HG02678 (cell line): ENCODE results near the gene NEMP2.

Experiments
- ATAC-seq: cut with Tn5 transposase; IDR thresholded peaks from one replicate; pipeline ENCODE4 v1.9.1; 2021; ENCODE audit warnings: mild to moderate bottlenecking, moderate library complexity; ENCODE audit not compliant: unreplicated experiment

NEMP2 gene

DNA sequence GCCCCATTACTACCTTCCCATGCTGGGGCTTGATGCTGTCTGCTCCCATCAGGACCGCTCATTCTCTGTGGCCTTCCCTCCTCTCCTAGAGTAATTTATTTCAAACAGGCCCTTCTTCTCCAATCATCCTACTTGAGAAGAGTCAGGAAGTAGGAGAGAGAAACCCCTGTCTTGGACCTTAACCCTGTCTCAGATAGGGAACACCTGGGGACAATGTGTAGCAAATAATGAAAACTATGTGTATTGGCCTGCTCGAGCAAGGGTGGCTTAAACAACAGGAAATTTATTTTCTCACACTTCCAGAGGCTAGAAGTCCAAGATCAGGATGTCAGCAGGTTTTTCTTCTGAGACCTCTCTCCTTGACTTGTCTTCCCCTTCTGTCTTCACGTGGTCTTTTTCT lies 26.6 kb upstream of the NEMP2 start:
- ATAC-seq = no peak

DNA sequence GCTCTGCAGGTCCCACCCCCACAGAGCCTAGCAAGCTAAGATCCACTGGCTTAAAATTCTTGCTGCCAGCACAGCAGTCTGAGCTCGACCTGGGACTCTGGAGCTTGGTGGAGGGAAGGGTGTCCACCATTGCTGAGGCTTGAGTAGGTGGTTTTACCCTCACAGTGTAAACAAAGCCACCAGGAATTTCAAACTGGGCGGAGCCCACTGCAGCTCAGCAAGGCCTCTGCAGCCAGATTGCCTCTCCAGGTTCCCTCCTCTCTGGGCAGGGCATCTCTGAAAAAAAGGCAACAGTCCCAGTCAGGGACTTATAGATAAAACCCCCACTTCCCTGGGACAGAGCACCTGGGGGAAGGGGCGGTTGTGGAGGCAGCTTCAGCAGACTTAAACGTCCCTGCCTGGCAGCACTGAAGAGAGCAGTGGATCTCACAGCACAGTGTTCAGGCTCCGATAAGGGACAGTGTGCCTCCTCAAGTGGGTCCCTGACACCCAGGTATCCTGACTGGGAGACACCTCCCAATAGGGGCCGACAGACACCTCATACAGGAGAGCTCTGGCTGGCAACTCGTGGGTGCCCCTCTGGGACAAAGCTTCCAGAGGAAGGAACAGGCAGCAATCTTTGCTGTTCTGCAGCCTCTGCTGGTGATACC lies 20.0 kb upstream of the NEMP2 start:
- no peak for ATAC-seq

DNA sequence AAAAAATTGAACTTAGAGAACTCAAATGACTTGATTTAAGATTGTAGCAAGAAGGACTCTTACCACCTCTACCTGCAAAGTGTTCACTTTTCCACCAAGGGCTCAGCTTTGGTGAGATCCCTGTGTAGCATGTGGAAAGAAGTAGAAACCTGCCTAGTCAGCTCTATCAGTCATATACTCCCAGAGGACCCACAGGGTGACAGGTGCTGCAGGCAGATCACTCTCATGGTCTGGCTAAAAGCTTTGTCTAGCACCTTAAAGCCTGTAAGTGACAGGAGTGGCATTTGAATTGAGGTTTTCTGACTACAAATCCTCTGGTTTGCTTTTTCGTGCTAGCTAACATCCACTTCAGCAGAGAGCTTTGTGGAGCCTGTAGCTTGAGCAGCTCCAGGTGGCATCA lies 18.7 kb upstream of the NEMP2 start:
- no peak for ATAC-seq

DNA sequence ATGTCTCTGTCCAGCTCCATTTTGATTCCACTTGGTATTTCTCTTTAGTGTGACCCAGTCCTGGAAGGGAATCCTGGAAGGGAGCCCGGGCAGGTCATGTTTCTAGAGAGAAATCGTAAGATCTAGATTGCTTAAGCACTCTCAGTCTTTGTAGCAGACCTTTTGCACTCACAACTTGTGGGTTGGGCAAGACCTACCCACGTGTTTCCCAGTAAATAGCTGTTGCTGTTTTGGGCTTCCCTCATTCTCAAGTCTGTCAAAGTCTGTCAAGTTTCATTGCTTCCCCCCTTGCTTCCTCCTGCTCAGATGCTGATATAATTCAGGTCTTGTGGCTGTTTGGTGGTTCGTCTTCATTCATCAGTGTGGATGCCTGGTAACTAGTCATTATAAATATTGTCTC lies 17.4 kb upstream of the NEMP2 start:
- no peak for ATAC-seq

DNA sequence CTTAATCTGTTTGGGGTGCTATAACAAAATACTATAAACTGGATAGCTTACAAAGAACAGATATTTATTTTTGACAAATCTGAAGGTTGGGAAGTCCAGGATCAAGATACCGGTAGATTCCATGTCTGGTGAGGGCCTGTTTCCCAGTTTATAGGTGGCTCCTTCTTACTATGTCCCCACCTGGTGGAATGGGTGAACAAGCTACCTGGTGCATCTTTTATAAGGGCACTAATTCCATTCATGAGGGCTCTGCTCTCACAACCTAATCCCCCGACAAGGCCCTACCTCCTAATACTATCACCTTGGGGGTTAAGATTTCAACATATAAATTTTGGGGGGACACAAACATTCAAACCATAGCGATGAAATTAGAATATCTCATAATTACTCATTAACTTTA lies 15.6 kb upstream of the NEMP2 start:
- ATAC-seq = no peak

DNA sequence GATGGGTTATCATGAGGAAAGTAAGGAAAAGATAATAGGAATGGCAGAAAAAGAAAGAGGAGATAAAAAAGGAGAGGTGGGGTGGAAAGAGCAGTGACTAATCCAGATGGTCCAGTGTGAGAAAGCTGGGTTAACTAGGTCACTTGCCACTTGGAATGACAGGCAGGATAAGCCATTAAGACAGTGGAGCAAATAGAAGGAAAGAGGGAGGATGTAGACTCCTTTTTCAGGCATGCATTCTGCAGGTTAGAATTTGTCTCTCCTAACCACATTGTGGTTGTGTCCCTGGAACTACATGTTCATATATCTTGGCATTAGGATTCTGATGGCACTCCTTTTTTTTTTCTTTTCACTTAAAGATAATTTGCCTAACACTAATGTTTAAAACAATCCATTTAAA lies 13.4 kb upstream of the NEMP2 start:
- no peak for ATAC-seq

DNA sequence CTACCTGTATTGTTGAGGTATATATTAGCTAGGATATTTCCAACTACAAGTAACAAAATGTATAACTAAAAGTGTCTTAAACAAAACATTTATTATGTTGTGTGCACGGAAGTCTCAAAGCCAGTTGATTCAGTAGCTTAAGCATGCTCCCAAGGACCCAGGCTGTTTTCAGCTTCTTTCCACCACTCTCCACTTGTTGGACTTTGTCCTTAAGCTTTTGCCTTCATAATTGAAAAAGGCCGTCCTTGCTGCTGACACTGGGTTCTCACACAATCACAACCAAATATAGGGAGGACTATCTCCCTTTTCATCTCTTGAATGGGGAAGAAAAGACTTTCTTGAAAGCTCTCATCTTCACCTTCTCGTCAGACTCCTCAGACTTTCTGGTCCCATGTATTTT lies 12.2 kb upstream of the NEMP2 start:
- ATAC-seq = no peak

DNA sequence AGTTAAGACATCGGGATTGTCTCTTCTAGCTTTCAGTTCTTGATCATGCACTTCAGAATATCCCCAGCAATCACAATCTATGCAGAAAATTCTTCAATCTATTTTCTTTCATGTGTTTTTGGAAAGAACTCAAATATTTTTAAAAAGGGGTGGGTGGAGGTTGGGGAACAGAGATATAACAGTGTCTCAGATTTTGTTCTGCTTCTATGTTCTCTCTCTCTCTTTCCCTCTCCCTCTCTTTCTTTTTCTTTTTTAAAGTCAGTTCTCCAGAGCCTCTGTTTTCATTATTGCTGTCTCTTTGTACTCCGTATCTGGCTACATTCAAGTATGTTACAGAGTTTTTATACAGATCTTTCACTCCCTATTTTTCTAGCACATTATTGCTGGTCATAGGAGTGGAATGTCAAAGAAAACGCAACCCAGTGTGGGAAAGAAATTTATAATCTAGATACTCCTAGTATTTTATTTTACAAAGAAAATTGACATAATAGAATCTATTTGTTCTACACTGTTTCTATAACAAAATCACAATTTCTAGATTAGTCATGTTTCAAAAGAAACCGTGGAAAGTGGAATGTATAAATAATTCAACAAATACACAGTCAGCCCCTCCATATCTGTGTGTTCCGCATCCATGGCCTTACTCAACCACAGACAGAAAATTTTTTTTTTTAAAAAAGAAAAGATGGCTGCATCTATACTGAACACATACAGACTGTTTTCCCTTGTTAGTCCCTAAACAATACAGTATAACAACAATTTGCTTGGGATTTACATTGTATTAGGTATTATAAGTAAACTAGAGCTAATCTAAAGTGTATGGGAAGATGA lies 11.2 kb upstream of the NEMP2 start:
- no peak for ATAC-seq

DNA sequence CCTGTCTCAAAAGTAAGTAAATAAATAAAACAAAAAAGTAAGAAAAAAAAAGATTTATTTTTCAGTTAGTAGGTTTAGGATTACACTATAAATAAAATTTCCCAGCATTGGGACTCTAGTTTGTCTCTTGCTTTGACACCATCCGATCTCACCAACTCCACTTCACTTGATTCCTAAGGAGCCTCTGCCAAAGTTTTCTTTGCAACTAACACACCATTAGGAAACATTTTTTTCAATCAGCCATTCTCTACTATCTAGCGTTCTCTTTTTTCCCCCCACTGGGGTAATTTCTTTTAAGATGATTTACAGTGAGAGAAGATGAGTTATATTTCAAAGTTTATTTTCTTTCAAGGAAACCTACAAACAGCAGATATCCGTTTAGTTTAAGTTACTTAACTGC lies 10.6 kb upstream of the NEMP2 start:
- no peak for ATAC-seq

DNA sequence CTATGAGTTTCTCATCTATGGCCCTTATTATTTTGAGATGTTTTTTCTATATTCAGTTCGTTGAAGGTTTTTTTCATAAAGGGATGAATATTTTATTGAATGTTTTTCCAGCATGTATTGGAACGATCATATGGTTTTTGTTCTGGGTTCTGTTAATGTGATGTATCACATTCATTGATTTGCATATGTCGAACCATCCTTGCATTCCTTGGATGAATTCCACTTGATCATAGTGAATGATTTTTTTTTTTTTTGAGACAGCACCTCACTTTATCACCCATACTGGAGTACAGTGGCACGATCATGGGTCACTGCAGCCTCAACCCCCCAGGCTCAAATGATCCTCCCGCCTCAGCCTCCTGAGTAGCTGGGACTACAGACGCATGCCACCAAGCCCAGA lies 5.5 kb upstream of the NEMP2 start:
- ATAC-seq = no peak

DNA sequence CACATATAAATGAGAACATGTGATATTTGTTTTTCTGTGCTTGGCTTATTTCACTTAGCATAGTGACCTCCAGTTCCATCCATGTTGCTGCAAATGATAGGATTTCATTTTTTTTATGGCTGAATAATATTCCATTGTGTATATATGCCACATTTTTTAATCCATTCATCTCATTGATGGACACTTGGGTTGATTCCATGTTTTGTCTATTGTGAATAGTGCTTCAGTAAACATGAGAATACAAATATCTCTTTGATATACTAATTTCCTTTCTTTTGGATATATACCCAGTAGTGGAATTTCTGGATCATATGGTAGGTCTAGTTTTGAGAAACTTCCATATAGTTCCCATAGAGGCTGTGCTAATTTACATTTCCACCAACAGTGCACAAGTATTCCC lies 3.7 kb upstream of the NEMP2 start:
- ATAC-seq = no peak

DNA sequence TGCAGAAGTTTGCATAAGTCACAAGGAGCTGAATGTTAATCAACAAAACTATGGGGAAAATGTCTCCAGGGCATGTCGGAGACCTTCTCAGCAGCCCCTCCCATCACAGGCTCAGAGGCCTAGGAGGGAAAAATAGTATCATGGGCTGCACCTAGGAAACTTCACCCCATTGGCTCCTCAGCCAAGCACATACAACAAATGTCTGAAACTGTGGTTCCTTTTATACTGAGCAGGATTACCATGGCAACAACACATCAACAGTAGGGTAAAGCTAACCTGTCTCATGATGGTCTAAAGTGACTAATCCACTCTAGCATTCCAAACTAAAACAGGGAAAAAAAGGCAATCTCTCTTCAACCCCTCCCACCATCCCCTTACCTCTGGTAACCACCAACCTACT lies 3.2 kb upstream of the NEMP2 start:
- ATAC-seq = no peak

DNA sequence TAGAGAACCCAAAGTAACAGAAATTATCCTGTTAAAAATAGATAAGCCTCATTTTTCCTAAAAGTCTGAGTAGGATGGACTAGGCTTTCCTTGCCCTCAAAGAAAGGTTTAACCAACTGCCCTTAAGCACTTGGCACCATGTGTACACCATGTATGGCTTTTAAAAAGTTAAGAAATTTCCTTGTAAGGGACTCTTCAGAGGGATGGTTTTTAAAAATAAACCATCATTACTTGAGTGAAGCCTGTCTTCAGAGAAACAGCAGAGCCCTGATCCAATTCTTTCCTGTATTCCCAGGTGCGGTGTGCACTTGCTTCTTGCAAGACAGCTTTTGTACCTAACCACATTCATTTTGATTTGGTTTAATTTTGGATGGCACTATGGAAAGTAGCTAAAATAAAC lies 1.1 kb upstream of the NEMP2 start:
- ATAC-seq = no peak

DNA sequence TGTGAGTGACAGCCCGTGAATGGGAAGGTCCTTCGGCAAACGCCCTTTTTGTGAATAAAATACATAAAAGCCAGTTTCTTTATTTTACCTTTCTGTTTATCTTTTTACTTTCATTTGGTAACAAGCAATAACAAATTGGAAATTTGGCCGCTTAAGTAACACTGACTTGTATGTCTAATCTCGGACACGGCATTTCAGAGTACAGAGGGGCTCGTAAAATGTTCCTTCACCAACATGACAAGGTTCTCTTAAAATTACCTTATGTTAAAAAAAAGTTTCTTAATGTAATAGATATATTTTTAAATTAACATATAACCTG lies 558 bp upstream of the NEMP2 start:
- no peak for ATAC-seq

DNA sequence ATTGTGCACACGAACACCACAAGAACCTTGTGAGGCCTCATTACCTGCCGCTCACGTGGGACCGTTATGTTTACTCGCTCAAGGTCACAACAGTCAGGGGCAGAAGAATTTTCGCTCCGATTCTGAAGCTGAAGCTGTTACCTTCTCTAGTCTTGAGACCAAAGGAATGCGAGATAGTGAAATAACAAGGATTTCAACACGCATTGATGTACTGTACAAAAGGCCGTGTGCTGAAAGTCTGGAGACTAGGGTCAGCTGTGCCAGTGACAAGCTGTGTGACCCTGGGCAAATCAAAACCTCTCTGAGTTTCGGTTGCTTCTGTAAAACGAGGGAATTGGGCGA lies 583 bp downstream of the NEMP2 start:
- peak; percentile 17 for ATAC-seq

DNA sequence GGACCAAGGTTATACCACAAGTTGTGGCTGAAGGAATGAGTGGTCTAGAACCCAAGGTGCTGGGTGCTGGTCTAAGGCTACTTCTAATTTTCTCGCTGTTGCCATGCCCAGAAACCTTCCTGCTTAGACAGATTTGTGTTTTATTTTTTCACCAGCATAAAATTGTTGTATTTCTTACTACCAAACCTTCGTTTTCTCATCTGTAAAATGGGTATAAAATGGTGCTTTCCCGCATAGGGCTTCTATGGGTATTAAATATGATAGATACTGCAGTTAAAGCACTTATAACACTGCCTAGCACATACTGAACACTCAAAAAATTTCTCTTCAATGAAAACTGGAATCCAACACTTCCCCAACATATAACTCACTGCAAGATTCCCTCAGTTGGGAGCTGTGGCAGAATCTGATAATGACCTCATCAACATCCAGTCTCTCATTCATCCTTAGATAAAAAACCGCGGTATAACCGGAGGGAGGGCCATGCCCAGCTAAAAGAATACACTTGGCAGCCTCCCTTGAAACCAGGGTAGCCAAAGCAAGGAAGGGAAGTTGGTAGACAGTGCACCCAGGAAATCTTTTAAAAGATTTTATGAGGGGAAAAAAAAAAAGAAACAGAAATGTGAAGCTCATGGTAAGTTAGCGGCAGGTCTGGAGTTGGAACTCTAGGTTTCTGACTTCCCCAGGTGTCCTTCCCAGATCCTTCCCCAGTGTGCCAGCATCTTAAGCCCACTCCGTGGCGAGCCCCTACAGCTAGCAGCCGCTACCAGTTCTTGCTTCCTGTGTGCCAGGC lies 1.2 kb downstream of the NEMP2 start:
- no peak for ATAC-seq

DNA sequence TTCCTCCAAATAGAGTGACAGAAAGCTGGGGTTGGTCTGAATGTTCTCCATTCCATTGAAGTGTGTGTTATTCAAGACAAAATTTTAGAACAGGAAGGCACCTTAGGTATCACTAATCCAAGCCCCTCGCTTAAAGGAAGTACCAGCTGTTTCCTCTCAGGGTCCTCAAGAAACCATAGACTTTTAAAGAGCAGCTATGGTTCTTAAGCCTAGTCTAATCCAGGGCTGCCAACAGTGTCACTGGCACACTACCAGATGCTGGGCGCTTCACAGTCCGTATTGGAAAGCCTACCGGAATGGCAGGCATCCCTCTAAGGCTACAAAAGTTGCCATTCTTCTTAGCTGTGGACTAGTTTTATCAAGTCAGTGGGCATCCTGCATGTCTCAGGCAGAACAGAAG lies 1.9 kb downstream of the NEMP2 start:
- no peak for ATAC-seq

DNA sequence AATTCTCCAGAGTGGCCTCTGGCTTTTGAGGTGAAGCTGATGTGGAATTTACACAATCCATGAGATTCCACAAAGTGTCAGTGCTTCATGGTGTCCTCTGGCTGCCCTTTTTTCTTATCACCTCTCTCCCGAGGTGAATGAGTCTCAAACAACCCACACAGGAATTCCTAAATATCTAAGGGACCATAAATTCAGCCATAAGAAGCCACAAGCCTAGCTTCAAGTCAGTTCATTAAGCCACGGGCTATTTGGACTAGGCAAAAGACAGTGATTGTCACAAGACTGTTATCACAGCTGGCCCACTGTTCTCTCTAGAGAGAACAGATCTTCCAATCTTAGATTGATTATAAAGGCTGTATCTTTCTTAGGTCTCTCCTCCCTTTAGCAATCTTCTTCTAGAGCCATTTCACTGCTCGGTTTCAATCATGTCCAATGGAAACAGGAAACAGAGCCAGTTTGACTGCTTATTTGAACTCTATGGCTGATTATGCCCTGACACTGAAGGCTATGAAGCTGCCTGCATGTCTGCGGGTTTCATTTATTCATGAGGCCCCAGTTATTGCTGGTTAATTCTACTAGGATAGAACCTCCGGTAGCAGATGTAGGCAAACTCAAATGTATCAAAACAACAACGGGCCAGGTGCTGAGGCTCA lies 4.1 kb downstream of the NEMP2 start:
- ATAC-seq = no peak

DNA sequence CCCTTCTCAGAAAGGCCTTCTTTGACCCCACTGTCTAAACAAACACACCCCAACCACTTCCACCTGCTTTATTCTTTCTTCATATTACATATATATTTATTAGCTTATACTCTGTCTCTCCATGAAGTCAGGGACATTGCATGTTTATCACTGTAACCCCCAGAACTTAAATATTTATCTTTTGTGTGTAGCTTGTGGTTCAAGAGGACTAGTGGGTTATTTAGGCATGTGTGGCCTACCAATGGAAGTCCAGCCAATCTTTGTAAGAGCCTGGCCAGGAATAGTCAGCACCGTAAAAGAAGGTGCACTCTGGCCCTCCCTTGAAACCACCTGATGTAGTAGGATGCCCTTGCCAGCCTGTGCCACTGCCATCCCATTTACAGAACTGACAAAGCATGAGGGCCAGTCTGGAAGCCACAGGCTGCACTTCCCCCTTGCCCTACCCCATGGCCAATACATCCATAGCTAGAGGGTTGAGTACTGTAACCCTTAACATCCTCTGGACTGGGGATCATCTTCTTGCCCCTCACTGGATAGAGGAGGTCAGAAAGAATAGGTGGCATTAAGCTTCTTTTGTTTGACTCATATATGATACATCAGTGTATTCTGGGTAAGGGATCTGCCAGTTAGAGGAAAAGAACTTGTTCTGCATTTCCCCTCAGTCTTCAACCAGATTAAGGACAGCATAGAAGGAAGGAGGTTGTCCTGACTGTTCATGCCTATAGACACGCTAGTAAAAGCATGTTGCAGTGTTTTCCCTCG lies 4.9 kb downstream of the NEMP2 start:
- ATAC-seq = no peak

DNA sequence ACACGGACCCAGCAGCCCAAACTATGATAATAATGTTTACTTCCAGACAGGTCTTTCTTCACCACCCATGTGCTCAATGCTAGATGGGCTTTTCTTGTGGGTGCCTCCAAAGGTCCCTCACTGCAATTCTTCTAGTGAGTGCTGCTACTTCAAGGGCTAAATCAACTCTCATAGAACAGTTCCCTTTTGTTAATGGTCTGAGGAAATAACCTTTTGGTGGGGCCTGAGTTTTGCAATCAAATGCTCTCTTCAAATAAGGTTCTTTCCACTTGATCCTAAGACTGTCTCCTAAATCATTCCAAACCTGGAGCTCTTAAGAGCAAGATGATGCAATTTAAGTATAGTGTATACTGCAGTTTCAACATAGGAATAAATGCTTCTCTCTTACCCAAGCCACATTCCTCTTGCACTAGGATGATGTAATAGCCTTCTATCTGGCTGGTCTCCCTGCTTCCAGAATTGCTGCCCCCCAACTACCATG lies 6.0 kb downstream of the NEMP2 start:
- no peak for ATAC-seq

DNA sequence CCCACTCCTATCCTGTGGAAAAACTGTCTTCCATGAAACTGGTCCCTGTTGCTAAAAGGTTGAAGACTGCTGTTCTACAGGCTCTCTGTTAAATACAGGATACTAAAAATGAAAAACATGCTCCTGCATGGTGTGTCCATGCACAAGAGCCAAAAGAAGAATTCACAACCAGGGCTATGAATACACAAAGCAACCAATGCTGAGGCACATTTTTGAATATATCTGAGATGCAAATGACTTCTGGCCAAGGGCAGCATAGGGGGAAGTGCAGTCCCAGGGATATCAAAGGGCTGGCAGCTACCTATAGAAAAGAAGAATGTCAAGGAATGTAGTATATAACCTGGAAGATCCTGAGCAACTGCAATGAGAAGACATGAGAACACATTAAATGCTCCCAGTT lies 6.6 kb downstream of the NEMP2 start:
- no peak for ATAC-seq
